Liver (tissue), 3 donors: ENCODE data around the gene TFR2.

ENCODE experiments used
- ATF3 ChIP-seq: IDR thresholded peaks from 2 replicates; pipeline ENCODE4 v1.6.1; 2016; ENCODE audit warnings: antibody characterized with exemption
- CTCF ChIP-seq: fragments of 150-350 bp; IDR thresholded peaks from 2 replicates; pipeline ENCODE4 v1.5.1; 2017; ENCODE audit warnings: improper control_type of control experiment, low read depth, low read length; ENCODE audit not compliant: missing input control
- FOXA1 ChIP-seq: IDR thresholded peaks from 2 replicates; pipeline ENCODE4 v1.6.1; 2016; ENCODE audit warnings: antibody characterized with exemption
- HNF4G ChIP-seq: IDR thresholded peaks from 2 replicates; pipeline ENCODE4 v1.6.1; 2016; ENCODE audit warnings: antibody characterized with exemption
- MAX ChIP-seq: IDR thresholded peaks from 2 replicates; pipeline ENCODE4 v1.6.1; 2016; ENCODE audit warnings: antibody characterized with exemption
- RAD21 ChIP-seq, 2 donors: IDR thresholded peaks; 2 replicates each; pipeline ENCODE4 v1.6.1; 2016; ENCODE audit warnings: antibody characterized with exemption in 2 of 2, mild to moderate bottlenecking in 2 of 2
- REST ChIP-seq: IDR thresholded peaks from 2 replicates; pipeline ENCODE4 v1.6.1; 2016; ENCODE audit warnings: antibody characterized with exemption, mild to moderate bottlenecking
- SP1 ChIP-seq: IDR thresholded peaks from 2 replicates; pipeline ENCODE4 v1.6.1; 2018; ENCODE audit warnings: antibody characterized with exemption, mild to moderate bottlenecking
- TAF1 ChIP-seq: conservative IDR thresholded peaks from 2 replicates; pipeline ENCODE4 v1.6.1; 2016; ENCODE audit warnings: antibody characterized with exemption, mild to moderate bottlenecking
- YY1 ChIP-seq: IDR thresholded peaks from 2 replicates; pipeline ENCODE4 v1.6.1; 2016; ENCODE audit warnings: antibody characterized with exemption, mild to moderate bottlenecking
- ZBTB33 ChIP-seq: IDR thresholded peaks from 2 replicates; pipeline ENCODE4 v1.6.1; 2016; ENCODE audit warnings: antibody characterized with exemption
- donor health status: healthy.
- donor health status: healthy.

GRCh38 chr7:100667331-100668068 is 26.1 kb upstream of the TFR2 start:
- no peak for TF ChIP-seq REST
- no peak for TF ChIP-seq CTCF
- no peak for TF ChIP-seq RAD21 (IDR thresholded peaks at IDR 0.05)
- TF ChIP-seq ATF3 = no peak
- no peak for TF ChIP-seq HNF4G
- no peak for TF ChIP-seq ZBTB33
- no peak for TF ChIP-seq MAX
- TF ChIP-seq TAF1 = no peak
- TF ChIP-seq FOXA1 = no peak
- TF ChIP-seq YY1 = no peak
- no peak for TF ChIP-seq SP1
